H9 (cell line): ENCODE results near the gene SLC44A2. TPM values are rescaled to one million over a fixed set of nuclear protein-coding genes. Genes with fewer than 3 reads are reported as not detected.
"Not testable (repeated sequence)": the region's sequence is repeated elsewhere in the genome, so short reads cannot be mapped to it uniquely, and the experiment has no call there.

Experiments
- DNase-seq: peaks from one replicate; pipeline ENCODE4 v3.0.0-alpha.2; 2017
- H2AFZ ChIP-seq: one replicate; pipeline ENCODE4 v1.6.1; 2013; ENCODE audit warnings: mild to moderate bottlenecking, low read length, control low read depth, moderate library complexity
- H2AK5ac ChIP-seq: 2 replicates; pipeline ENCODE4 v1.6.1; 2013; ENCODE audit warnings: low read length, control low read depth, mixed read lengths; ENCODE audit not compliant: insufficient read length
- H2BK120ac ChIP-seq: one replicate; pipeline ENCODE4 v1.6.1; 2013; ENCODE audit warnings: low read depth, mild to moderate bottlenecking, low read length, control low read depth, inconsistent platforms; ENCODE audit not compliant: poor library complexity, severe bottlenecking
- H2BK12ac ChIP-seq: 2 replicates; pipeline ENCODE4 v1.6.1; 2013; ENCODE audit warnings: low read length, control low read depth, mixed read lengths, low read depth; ENCODE audit not compliant: insufficient read length
- H2BK15ac ChIP-seq: 2 replicates; pipeline ENCODE4 v1.6.1; 2013; ENCODE audit warnings: low read depth, low read length, control low read depth
- H2BK20ac ChIP-seq: one replicate; pipeline ENCODE4 v1.6.1; 2013; ENCODE audit warnings: low read depth, mild to moderate bottlenecking, low read length, control low read depth, inconsistent platforms; ENCODE audit not compliant: poor library complexity, severe bottlenecking
- H2BK5ac ChIP-seq: 2 replicates; pipeline ENCODE4 v1.6.1; 2013; ENCODE audit warnings: low read length, control low read depth, mixed read lengths; ENCODE audit not compliant: insufficient read length
- H3K14ac ChIP-seq: 2 replicates; pipeline ENCODE4 v1.6.1; 2013; ENCODE audit warnings: low read length, control low read depth; ENCODE audit not compliant: insufficient read depth
- H3K18ac ChIP-seq: 2 replicates; pipeline ENCODE4 v1.6.1; 2013; ENCODE audit warnings: low read depth, mild to moderate bottlenecking, mixed read lengths, low read length, control low read depth; ENCODE audit not compliant: insufficient read length
- H3K23ac ChIP-seq: 2 replicates; pipeline ENCODE4 v1.6.1; 2013; ENCODE audit warnings: low read length, control low read depth, mixed read lengths, low read depth; ENCODE audit not compliant: insufficient read length
- H3K23me2 ChIP-seq: 2 replicates; pipeline ENCODE4 v1.6.1; 2013; ENCODE audit warnings: low read depth, mild to moderate bottlenecking, mixed read lengths, low read length, control low read depth; ENCODE audit not compliant: insufficient read length, poor library complexity, severe bottlenecking
- H3K27ac ChIP-seq: 2 replicates; pipeline ENCODE4 v1.5.1; 2013; ENCODE audit warnings: low read length, control low read depth, mixed read lengths, low read depth; ENCODE audit not compliant: insufficient read length
- H3K27me3 ChIP-seq: 2 replicates; pipeline ENCODE4 v1.6.1; 2013; ENCODE audit warnings: low read length, control low read depth, inconsistent platforms; ENCODE audit not compliant: insufficient read depth
- H3K4ac ChIP-seq: 2 replicates; pipeline ENCODE4 v1.6.1; 2013; ENCODE audit warnings: low read depth, mild to moderate bottlenecking, control low read depth, inconsistent platforms, low read length, moderate library complexity
- H3K4me1 ChIP-seq: 2 replicates; pipeline ENCODE4 v1.6.1; 2013; ENCODE audit warnings: low read length, control low read depth, inconsistent platforms; ENCODE audit not compliant: insufficient read depth
- H3K4me2 ChIP-seq: 2 replicates; pipeline ENCODE4 v1.6.1; 2013; ENCODE audit warnings: low read length, control low read depth, mixed read lengths; ENCODE audit not compliant: insufficient read length, insufficient read depth
- H3K56ac ChIP-seq: 2 replicates; pipeline ENCODE4 v1.6.1; 2013; ENCODE audit warnings: low read depth, mild to moderate bottlenecking, mixed read lengths, low read length, control low read depth; ENCODE audit not compliant: insufficient read length
- H3K79me1 ChIP-seq: 2 replicates; pipeline ENCODE4 v1.6.1; 2013; ENCODE audit warnings: low read depth, mild to moderate bottlenecking, moderate library complexity, low read length, control low read depth, inconsistent platforms; ENCODE audit not compliant: insufficient read depth, poor library complexity, severe bottlenecking
- H3K79me2 ChIP-seq: 2 replicates; pipeline ENCODE4 v1.6.1; 2013; ENCODE audit warnings: low read length, control low read depth, inconsistent platforms; ENCODE audit not compliant: insufficient read depth
- H3K9ac ChIP-seq: 2 replicates; pipeline ENCODE4 v1.6.1; 2013; ENCODE audit warnings: low read length, control low read depth, mixed read lengths; ENCODE audit not compliant: insufficient read length; ENCODE audit errors: extremely low read depth
- H3K9me3 ChIP-seq: one replicate; pipeline ENCODE4 v1.6.1; 2013; ENCODE audit warnings: low read depth, low read length, inconsistent platforms; ENCODE audit not compliant: control insufficient read depth
- H3T11ph ChIP-seq: one replicate; pipeline ENCODE4 v1.6.1; 2013; ENCODE audit warnings: mild to moderate bottlenecking, low read length, control low read depth, inconsistent platforms
- H4K20me1 ChIP-seq: one replicate; pipeline ENCODE4 v1.6.1; 2013; ENCODE audit not compliant: control insufficient read depth, insufficient read length, insufficient read depth
- H4K5ac ChIP-seq: 2 replicates; pipeline ENCODE4 v1.6.1; 2013; ENCODE audit warnings: low read depth, mild to moderate bottlenecking, mixed read lengths, low read length, control low read depth; ENCODE audit not compliant: insufficient read length
- H4K8ac ChIP-seq: replicated peaks from 2 replicates; pipeline ENCODE4 v1.6.1; 2013; ENCODE audit warnings: low read length, control low read depth, mixed read lengths, low read depth; ENCODE audit not compliant: insufficient read length
- H4K91ac ChIP-seq: 2 replicates; pipeline ENCODE4 v1.6.1; 2013; ENCODE audit warnings: low read depth, mild to moderate bottlenecking, moderate library complexity, mixed read lengths, low read length, control low read depth; ENCODE audit not compliant: insufficient read length
- H3K27ac Mint-ChIP-seq, 3 experiments: 2 replicates in 2 of 3; 3 replicates in 1 of 3; pipeline ENCODE4 v1.8.0; 2020 to 2021; ENCODE audit warnings: mixed read lengths in 3 of 3, mild to moderate bottlenecking in 1 of 3, moderate library complexity in 1 of 3
- H3K27me3 Mint-ChIP-seq: 2 replicates; pipeline ENCODE4 v1.8.0; 2021; ENCODE audit warnings: low read depth, mild to moderate bottlenecking, moderate library complexity, mixed read lengths
- H3K36me3 Mint-ChIP-seq, 3 experiments: 2 replicates in 2 of 3; 3 replicates in 1 of 3; pipeline ENCODE4 v1.8.0; 2020 to 2021; ENCODE audit warnings: low read depth in 3 of 3, mixed read lengths in 3 of 3; ENCODE audit not compliant: insufficient read depth in 1 of 3
- H3K4me1 Mint-ChIP-seq, 2 experiments: 2 replicates each; pipeline ENCODE4 v1.8.0; 2020; ENCODE audit warnings: mixed read lengths in 2 of 2
- H3K4me3 Mint-ChIP-seq, 2 experiments: 2 replicates in 1 of 2; 3 replicates in 1 of 2; pipeline ENCODE4 v1.8.0; 2020 to 2021; ENCODE audit warnings: mild to moderate bottlenecking in 2 of 2, mixed read lengths in 2 of 2, moderate library complexity in 1 of 2
- H3K9me3 Mint-ChIP-seq, 2 experiments: 2 replicates in 1 of 2; 3 replicates in 1 of 2; pipeline ENCODE4 v1.8.0; 2020; ENCODE audit warnings: mild to moderate bottlenecking in 2 of 2, mixed read lengths in 2 of 2, moderate library complexity in 1 of 2
- CTCF ChIP-seq: fragments of 200-600 bp; sonication (generic); conservative IDR thresholded peaks from 3 replicates; pipeline ENCODE4 v1.8.0; 2021; ENCODE audit warnings: antibody characterized with exemption, mild to moderate bottlenecking
- WGBS: extraction: QIAGEN DNeasy Blood & Tissue Kit; methylation state at CpG from one replicate; pipeline ENCODE4 v1.1.7; 2013; ENCODE audit warnings: missing lambda C conversion rate, low lambda C conversion rate, mixed read lengths; ENCODE audit not compliant: insufficient read length; ENCODE audit errors: extremely low coverage; 5-methylcytosine and 5-hydroxymethylcytosine counted together
- total RNA-seq: library from RNA; stranded (reverse); gene quantifications from 2 replicates; pipeline ENCODE4 v1.2.1, GENCODE V29; 2021

SLC44A2 gene
- total RNA-seq, 1 experiment from 2014 or later, result 121 TPM

DNA sequence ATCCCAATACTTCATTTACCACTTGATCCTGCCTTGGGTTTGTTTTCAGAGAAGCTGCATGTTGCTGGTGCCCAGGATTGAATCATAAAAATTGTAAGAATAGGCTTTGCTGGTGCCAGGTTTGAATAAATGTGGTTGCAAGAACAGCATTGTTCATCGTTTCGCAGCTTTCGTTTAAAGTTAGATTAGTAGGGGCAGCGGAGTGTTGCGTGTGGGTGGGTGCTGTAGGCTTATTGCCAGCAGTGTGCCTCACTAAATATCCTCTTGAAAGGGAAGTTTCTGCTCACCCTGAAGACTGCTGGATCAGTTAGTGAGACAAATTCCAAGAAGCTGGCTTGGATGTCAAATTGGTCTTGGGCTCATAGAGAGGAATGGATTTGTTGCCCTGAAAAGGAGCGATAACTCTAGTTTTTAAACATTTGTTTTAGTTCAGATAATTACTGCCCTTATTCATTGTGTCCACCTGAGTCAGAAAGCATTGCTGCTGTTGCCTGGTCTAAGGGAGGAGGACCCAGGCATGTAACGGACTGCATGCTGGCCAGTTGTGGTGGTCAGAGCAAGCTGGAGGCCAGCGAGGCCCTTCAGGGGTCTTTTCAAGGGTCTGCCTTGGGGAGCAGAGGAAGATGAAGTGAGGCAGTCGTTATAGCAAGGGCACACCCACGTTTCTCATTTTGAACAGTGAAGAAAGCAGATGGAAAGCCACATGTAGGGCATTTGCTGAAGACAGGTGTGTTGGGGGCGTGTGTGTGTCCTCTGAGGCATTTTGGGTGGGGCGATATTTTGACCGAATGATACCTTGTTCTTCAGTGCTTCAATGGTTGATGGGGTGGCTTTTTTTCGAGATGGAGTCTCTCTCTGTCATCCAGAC is 37.3 kb downstream of the SLC44A2 start:
- no peak overlapping the region for H3K9ac ChIP-seq
- Mint-ChIP-seq H3K27me3 (no peaks in the 10 kb centered on the region), H3K36me3 (peaks cover 30 to 66% (median 56%) of the 10 kb centered on the region in 3 experiments; a peak in 6 of 7 replicates), H3K4me3 (no peak overlapping the region), H3K4me1 (peaks cover 29 to 36% of the 10 kb centered on the region in 2 experiments), H3K9me3 (no peaks in the 10 kb centered on the region), H3K27ac (peak overlapping the region; percentile 15 to 91 (median 76); a peak in 5 of 7 replicates)
- no peak overlapping the region for H2AK5ac ChIP-seq
- H3K27ac ChIP-seq, result no peak overlapping the region
- no peak overlapping the region for H4K8ac ChIP-seq
- H3T11ph ChIP-seq, result no peak overlapping the region
- TF ChIP-seq CTCF, result no peak
- H2BK12ac ChIP-seq, result no peak overlapping the region
- H3K14ac ChIP-seq, result no peak overlapping the region
- no peak overlapping the region for H3K23ac ChIP-seq
- no peaks in the 10 kb centered on the region for H3K9me3 ChIP-seq
- H3K27me3 ChIP-seq, result no peaks in the 10 kb centered on the region
- H2BK20ac ChIP-seq, result no peak overlapping the region
- H4K20me1 ChIP-seq, result no peaks in the 10 kb centered on the region
- peaks cover 86% of the 10 kb centered on the region for H3K79me2 ChIP-seq
- H3K4me2 ChIP-seq, result peak overlapping the region; percentile 3
- no peak overlapping the region for H2BK5ac ChIP-seq
- WGBS, result no CpG with 5 or more reads among the region's 14 CpGs
- H3K4me1 ChIP-seq, result no peaks in the 10 kb centered on the region
- no peak overlapping the region for H3K4ac ChIP-seq
- no peak for DNase-seq
- no peak overlapping the region for H2BK120ac ChIP-seq
- H3K79me1 ChIP-seq, result no peaks in the 10 kb centered on the region
- no peak overlapping the region for H4K5ac ChIP-seq
- no peak overlapping the region for H3K56ac ChIP-seq
- H2BK15ac ChIP-seq, result no peak overlapping the region
- H4K91ac ChIP-seq, result no peak overlapping the region
- H3K18ac ChIP-seq, result no peak overlapping the region
- no peaks in the 10 kb centered on the region for H3K23me2 ChIP-seq
- H2AFZ ChIP-seq, result no peak overlapping the region

DNA sequence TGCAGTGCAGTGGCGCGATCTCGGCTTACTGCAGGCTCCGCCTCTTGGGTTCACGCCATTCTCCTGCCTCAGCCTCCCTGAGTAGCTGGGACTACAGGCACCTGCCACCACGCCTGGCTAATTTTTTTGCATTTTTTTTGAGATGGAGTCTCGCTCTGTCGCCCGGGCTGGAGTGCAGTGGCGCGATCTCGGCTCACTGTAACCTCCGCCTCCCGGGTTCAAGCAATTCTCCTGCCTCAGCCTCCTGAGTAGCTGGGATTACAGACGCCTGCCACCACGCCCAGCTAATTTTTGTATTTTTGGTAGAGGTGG is 37.9 kb downstream of the SLC44A2 start:
- not testable (repeated sequence) for H3K4ac ChIP-seq, H2BK15ac ChIP-seq, H3K27ac ChIP-seq, H3K4me2 ChIP-seq, H3K14ac ChIP-seq, H2BK5ac ChIP-seq, H2BK12ac ChIP-seq, H3K27me3 ChIP-seq, H4K8ac ChIP-seq, H3K56ac ChIP-seq, H3K23me2 ChIP-seq, H2BK120ac ChIP-seq, H3K23ac ChIP-seq, H2AK5ac ChIP-seq, H4K5ac ChIP-seq, H2BK20ac ChIP-seq, H3K9me3 Mint-ChIP-seq, H3T11ph ChIP-seq, H2AFZ ChIP-seq, H3K18ac ChIP-seq, H3K9me3 ChIP-seq, DNase-seq, H4K91ac ChIP-seq, H4K20me1 ChIP-seq, H3K27me3 Mint-ChIP-seq, H3K9ac ChIP-seq, H3K79me1 ChIP-seq, H3K4me3 Mint-ChIP-seq, H3K4me1 ChIP-seq
- peak overlapping the region in 1 of 3 experiments; percentile 91; a peak in 3 of 7 replicates for H3K27ac Mint-ChIP-seq
- no CpG with 5 or more reads among the region's 16 CpGs for WGBS
- peaks cover 87% of the 10 kb centered on the region for H3K79me2 ChIP-seq
- H3K4me1 Mint-ChIP-seq, result peaks cover 29 to 36% of the 10 kb centered on the region in 2 experiments
- H3K36me3 Mint-ChIP-seq, result peaks cover 31 to 69% (median 55%) of the 10 kb centered on the region in 3 experiments; a peak in 6 of 7 replicates
